HEK293 (cell line): ENCODE data around the gene XCL2.
A peak's percentile ranks its signal among the peaks of the same experiment; 100 is the strongest.

Experiments
- CTCF ChIA-PET: fragments of 350-600 bp; formaldehyde crosslinking; extraction: SDS; loops from one replicate; lab custom pipeline; 2021; ENCODE audit warnings: antibody characterized with exemption; lab: Yijun Ruan, JAX
- POLR2A ChIA-PET: fragments of 300-600 bp; formaldehyde crosslinking; extraction: SDS; loops from one replicate; lab custom pipeline; 2020; ENCODE audit warnings: antibody characterized with exemption, inconsistent platforms; lab: Yijun Ruan, JAX
- H3K27ac ChIP-seq: fragments of 200-500 bp; sonication (Bioruptor generic); 2 replicates; pipeline ENCODE4 v1.5.1; 2014; ENCODE audit warnings: low read depth, low read length, control low read depth, inconsistent platforms; ENCODE audit errors: extremely low read depth
- H3K36me3 ChIP-seq, 2 experiments: fragments of 200-500 bp in 1 of 2; sonication (Bioruptor generic) in 1 of 2; 1 replicate in 1 of 2; 2 replicates in 1 of 2; pipeline ENCODE4 v1.5.1; 2014 to 2017; ENCODE audit warnings: inconsistent platforms in 2 of 2, low read length in 2 of 2; ENCODE audit not compliant: control insufficient read depth in 2 of 2, insufficient read depth in 1 of 2
- H3K4me1 ChIP-seq: fragments of 200-500 bp; sonication (Bioruptor generic); 2 replicates; pipeline ENCODE4 v1.5.1; 2014; ENCODE audit warnings: mild to moderate bottlenecking, low read length, inconsistent platforms; ENCODE audit not compliant: control insufficient read depth, insufficient read depth
- H3K4me3 ChIP-seq: 2 replicates; pipeline ENCODE4 v1.5.1; 2011; ENCODE audit warnings: low read depth, mild to moderate bottlenecking, control low read depth, low read length, moderate library complexity
- H3K9me3 ChIP-seq: fragments of 200-500 bp; sonication (Bioruptor generic); 2 replicates; pipeline ENCODE4 v1.5.1; 2014; ENCODE audit warnings: low read depth, low read length, inconsistent platforms; ENCODE audit not compliant: control insufficient read depth, insufficient read depth
- AEBP2 ChIP-seq: fragments of 450-650 bp; formaldehyde crosslinking; IDR thresholded peaks from 2 replicates; pipeline ENCODE4 v1.5.1; 2016; ENCODE audit warnings: missing biosample characterization, missing genetic modification characterization, borderline replicate concordance
- ZBTB11 ChIP-seq: fragments of 450-650 bp; formaldehyde crosslinking; conservative IDR thresholded peaks from 2 replicates; pipeline ENCODE4 v1.5.1; 2016; ENCODE audit warnings: low read depth, missing biosample characterization, missing genetic modification characterization
- ZBTB44 ChIP-seq: fragments of 450-650 bp; IDR thresholded peaks from 2 replicates; pipeline ENCODE4 v1.5.1; 2018; ENCODE audit warnings: missing biosample characterization, mild to moderate bottlenecking, missing genetic modification characterization
- ZNF18 ChIP-seq: fragments of 450-650 bp; formaldehyde crosslinking; IDR thresholded peaks from 2 replicates; pipeline ENCODE4 v1.5.1; 2016; ENCODE audit warnings: missing biosample characterization, missing genetic modification characterization
- ZNF211 ChIP-seq: fragments of 450-650 bp; formaldehyde crosslinking; IDR thresholded peaks from 2 replicates; pipeline ENCODE4 v1.5.1; 2016; ENCODE audit warnings: low read depth, missing biosample characterization, missing genetic modification characterization
- ZNF24 ChIP-seq: fragments of 450-650 bp; formaldehyde crosslinking; IDR thresholded peaks from 2 replicates; pipeline ENCODE4 v1.5.1; 2016; ENCODE audit warnings: missing biosample characterization, missing genetic modification characterization
- ZNF248 ChIP-seq: fragments of 450-650 bp; formaldehyde crosslinking; IDR thresholded peaks from 2 replicates; pipeline ENCODE4 v1.5.1; 2017; ENCODE audit warnings: missing biosample characterization, missing genetic modification characterization
- ZNF266 ChIP-seq: fragments of 450-650 bp; formaldehyde crosslinking; IDR thresholded peaks from 2 replicates; pipeline ENCODE4 v1.5.1; 2016; ENCODE audit warnings: missing biosample characterization, missing genetic modification characterization, low read depth
- ZNF292 ChIP-seq: fragments of 450-650 bp; formaldehyde crosslinking; IDR thresholded peaks from 2 replicates; pipeline ENCODE4 v1.5.1; 2016; ENCODE audit warnings: low read depth, missing biosample characterization, missing genetic modification characterization, borderline replicate concordance
- ZNF324 ChIP-seq: fragments of 450-650 bp; formaldehyde crosslinking; IDR thresholded peaks from 2 replicates; pipeline ENCODE4 v1.5.1; 2016; ENCODE audit warnings: missing biosample characterization, missing genetic modification characterization
- ZNF341 ChIP-seq: fragments of 450-650 bp; formaldehyde crosslinking; IDR thresholded peaks from 2 replicates; pipeline ENCODE4; 2016; ENCODE audit warnings: low read depth, missing biosample characterization, missing genetic modification characterization
- ZNF354C ChIP-seq: fragments of 450-650 bp; formaldehyde crosslinking; IDR thresholded peaks from 2 replicates; pipeline ENCODE4 v1.5.1; 2016; ENCODE audit warnings: missing biosample characterization, missing genetic modification characterization, low read depth, borderline replicate concordance
- ZNF510 ChIP-seq: fragments of 450-650 bp; formaldehyde crosslinking; IDR thresholded peaks from 2 replicates; pipeline ENCODE4 v1.5.1; 2018; ENCODE audit warnings: mild to moderate bottlenecking, missing genetic modification characterization, missing biosample characterization; ENCODE audit not compliant: insufficient replicate concordance
- ZNF585B ChIP-seq: fragments of 450-650 bp; formaldehyde crosslinking; IDR thresholded peaks from 2 replicates; pipeline ENCODE4 v1.5.1; 2016; ENCODE audit warnings: missing biosample characterization, missing genetic modification characterization
- ZNF777 ChIP-seq: fragments of 450-650 bp; formaldehyde crosslinking; IDR thresholded peaks from 2 replicates; pipeline ENCODE4 v1.5.1; 2017; ENCODE audit warnings: missing biosample characterization, missing genetic modification characterization, borderline replicate concordance

The XCL2 gene

GRCh38 chr1:168531615-168532345 lies 12.0 kb downstream of the XCL2 start:
- Histone ChIP-seq H3K9me3 (no peaks in the 10 kb centered on the region), H3K4me1 (no peaks in the 10 kb centered on the region), H3K4me3 (no peak overlapping the region)
- CTCF ChIA-PET = no interaction called here
- 0 out of 2 replicates have a peak, but pooled peaks have one; percentile 14 for TF ChIP-seq ZNF18 (tag by site-specific recombination)
- TF ChIP-seq ZNF211 (tag by site-specific recombination) = no peak
- TF ChIP-seq, all 188 proteins: peak for 1
- no peak overlapping the region for H3K27ac ChIP-seq
- H3K36me3 ChIP-seq = no peaks in the 10 kb centered on the region
- POLR2A ChIA-PET = no interaction called here

- TF ChIP-seq ZNF341 (tag by site-specific recombination) = no peak
- TF ChIP-seq ZNF266 = no peak
- Histone ChIP-seq H3K4me3 (no peak overlapping the region), H3K36me3 (no peaks in the 10 kb centered on the region), H3K4me1 (no peaks in the 10 kb centered on the region), H3K27ac (no peak overlapping the region), H3K9me3 (no peaks in the 10 kb centered on the region)
- ChIA-PET POLR2A (no interaction called here), CTCF (no interaction called here)
These were observed 14.3 kb downstream of the XCL2 start for GRCh38 chr1:168529518-168529917.

- H3K4me1 ChIP-seq = no peaks in the 10 kb centered on the region
- H3K9me3 ChIP-seq = no peaks in the 10 kb centered on the region
- no peaks in the 10 kb centered on the region for H3K36me3 ChIP-seq
- ChIA-PET CTCF (interaction anchor here (0.7 kb wide), 1 partner anchor 20 kb away, joined by 4 read pairs; no protein-coding TSS in a partner anchor), POLR2A (no interaction called here)
- no peak overlapping the region for H3K27ac ChIP-seq
- no peak overlapping the region for H3K4me3 ChIP-seq
- TF ChIP-seq ZNF510 (tag by site-specific recombination) = no peak
- TF ChIP-seq ZNF585B (tag by site-specific recombination) = no peak
- no peak for TF ChIP-seq ZNF777 (tag by site-specific recombination)
- TF ChIP-seq ZNF354C (tag by site-specific recombination) = no peak
- TF ChIP-seq ZBTB11 (tag by site-specific recombination) = no peak
- no peak for TF ChIP-seq ZNF248 (tag by site-specific recombination)
- TF ChIP-seq ZNF24 (tag by site-specific recombination) = no peak
- no peak for TF ChIP-seq ZNF324 (tag by site-specific recombination)
- TF ChIP-seq AEBP2 = no peak
- no peak for TF ChIP-seq ZNF292
- TF ChIP-seq ZBTB44 (tag by site-specific recombination) = no peak
These were observed 22.3 kb downstream of the XCL2 start for GRCh38 chr1:168521401-168522000.
